Hepatocyte (in vitro differentiated cells): Measurements from ENCODE around the gene HOXA6. TPM values are rescaled to one million over a fixed set of nuclear protein-coding genes. Genes with fewer than 3 reads are reported as not detected.

ENCODE experiments used
- DNase-seq: peaks from one replicate; pipeline ENCODE4 v3.0.0-alpha.2; 2016; ENCODE audit warnings: low spot score
- H2AFZ ChIP-seq: fragments of 200-600 bp; sonication (generic); 2 replicates; pipeline ENCODE4 v1.6.0; 2016; ENCODE audit warnings: antibody characterized with exemption, mild to moderate bottlenecking
- H3K27ac ChIP-seq: fragments of 200-600 bp; sonication (generic); 2 replicates; pipeline ENCODE4 v1.5.1; 2016; ENCODE audit warnings: mild to moderate bottlenecking
- H3K27me3 ChIP-seq: fragments of 200-600 bp; sonication (generic); 2 replicates; pipeline ENCODE4 v1.6.1; 2016
- H3K36me3 ChIP-seq: fragments of 200-600 bp; sonication (generic); replicated peaks from 2 replicates; pipeline ENCODE4 v1.5.1; 2016; ENCODE audit warnings: low read depth; ENCODE audit not compliant: insufficient read depth
- H3K4me1 ChIP-seq: fragments of 200-600 bp; sonication (generic); 2 replicates; pipeline ENCODE4 v1.5.1; 2016; ENCODE audit warnings: mild to moderate bottlenecking, moderate library complexity; ENCODE audit not compliant: insufficient read depth
- H3K4me2 ChIP-seq: fragments of 200-600 bp; sonication (generic); 2 replicates; pipeline ENCODE4 v1.6.0; 2016
- H3K4me3 ChIP-seq: fragments of 200-600 bp; sonication (generic); 2 replicates; pipeline ENCODE4 v1.5.1; 2016; ENCODE audit warnings: mild to moderate bottlenecking
- H3K79me2 ChIP-seq: fragments of 200-600 bp; sonication (generic); 2 replicates; pipeline ENCODE4 v1.6.0; 2017; ENCODE audit warnings: mild to moderate bottlenecking
- H3K9me2 ChIP-seq: fragments of 200-600 bp; sonication (generic); replicated peaks from 2 replicates; pipeline ENCODE4 v1.6.0; 2017; ENCODE audit warnings: mild to moderate bottlenecking; ENCODE audit not compliant: insufficient read depth
- H3K9me3 ChIP-seq: fragments of 200-600 bp; sonication (generic); 2 replicates; pipeline ENCODE4 v1.5.1; 2016; ENCODE audit warnings: low read depth, mild to moderate bottlenecking
- H4K20me1 ChIP-seq: fragments of 200-600 bp; sonication (generic); 2 replicates; pipeline ENCODE4 v1.6.0; 2016; ENCODE audit warnings: mild to moderate bottlenecking; ENCODE audit not compliant: insufficient read depth, poor library complexity, severe bottlenecking
- EZH2 ChIP-seq: fragments of 200-600 bp; sonication (generic); IDR thresholded peaks from 2 replicates; pipeline ENCODE4 v1.6.1; 2016; ENCODE audit warnings: antibody characterized with exemption, mild to moderate bottlenecking, borderline replicate concordance
- EZH2phosphoT487 ChIP-seq: fragments of 200-600 bp; sonication (generic); IDR thresholded peaks from one replicate; pipeline ENCODE4 v1.6.1; 2018; ENCODE audit warnings: antibody characterized with exemption, mild to moderate bottlenecking, low read depth, moderate library complexity; ENCODE audit not compliant: unreplicated experiment, severe bottlenecking
- WGBS: methylation state at CpG from one replicate; pipeline ENCODE4 v1.1.6; 2016; ENCODE audit warnings: low lambda C conversion rate; ENCODE audit errors: missing lambda C conversion rate; 5-methylcytosine and 5-hydroxymethylcytosine counted together
- polyA plus RNA-seq: library from polyadenylated mRNA; unstranded; fragments of >200 nt; fragmentation: Nextera tagmentation; extraction: Ambion mirVana; gene quantifications from 2 replicates; pipeline ENCODE4 v1.2.1, GENCODE V29; 2016
- total RNA-seq: library from RNA; depleted of rRNA; stranded (reverse); fragments of >200 nt; gene quantifications from 2 replicates; pipeline ENCODE4 v1.2.3, GENCODE V29; 2014
- TF ChIP-seq, protein P1 (sequence below): fragments of 200-600 bp; sonication (generic); IDR thresholded peaks from 2 replicates; pipeline ENCODE4 v1.5.1; 2016; ENCODE audit warnings: antibody characterized with exemption, mild to moderate bottlenecking; ENCODE audit not compliant: poor library complexity

The HOXA6 gene
- total and polyA plus RNA-seq, 2 experiments from 2014 or later: 0.23 TPM; not detected in 1

DNA sequence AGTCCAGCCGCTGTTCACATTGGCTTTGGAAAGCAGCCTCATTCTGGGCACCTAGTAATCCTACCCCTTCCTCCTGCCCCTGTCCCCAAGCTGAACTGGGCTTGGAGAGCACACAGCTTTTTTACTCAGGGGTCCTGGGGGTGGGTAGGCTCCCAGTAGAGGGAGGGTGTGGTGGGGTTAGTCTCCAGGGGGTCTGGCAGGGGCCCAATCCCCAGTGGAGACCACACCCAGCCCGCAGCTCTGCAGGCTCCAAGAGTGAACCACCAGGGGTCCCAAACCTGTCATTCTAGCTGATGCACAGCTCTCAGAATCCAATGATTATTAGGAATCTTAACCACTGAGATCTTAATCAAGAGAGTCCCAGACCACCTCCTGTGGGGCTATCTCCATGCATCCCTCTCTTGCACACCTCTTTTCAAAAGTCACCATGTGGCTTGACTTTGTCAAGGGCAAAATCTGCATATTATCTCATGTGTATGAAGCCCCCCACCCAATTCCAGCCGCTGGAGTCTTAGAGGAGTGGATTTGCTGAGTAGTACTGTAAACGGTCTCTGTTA is 34.8 kb upstream of the HOXA6 start:
- peaks cover 25% of the 10 kb centered on the region for H3K4me1 ChIP-seq
- H3K9me2 ChIP-seq: no peaks in the 10 kb centered on the region
- no peak for DNase-seq
- H3K27me3 ChIP-seq: peaks cover 89% of the 10 kb centered on the region
- peak overlapping the region; percentile 96 for H3K4me2 ChIP-seq
- no peaks in the 10 kb centered on the region for H3K36me3 ChIP-seq
- H3K27ac ChIP-seq: no peak overlapping the region
- no peak overlapping the region for H3K4me3 ChIP-seq
- 41% methylated on average over 3 of the region's 4 CpGs for WGBS
- TF ChIP-seq, protein P1, sequence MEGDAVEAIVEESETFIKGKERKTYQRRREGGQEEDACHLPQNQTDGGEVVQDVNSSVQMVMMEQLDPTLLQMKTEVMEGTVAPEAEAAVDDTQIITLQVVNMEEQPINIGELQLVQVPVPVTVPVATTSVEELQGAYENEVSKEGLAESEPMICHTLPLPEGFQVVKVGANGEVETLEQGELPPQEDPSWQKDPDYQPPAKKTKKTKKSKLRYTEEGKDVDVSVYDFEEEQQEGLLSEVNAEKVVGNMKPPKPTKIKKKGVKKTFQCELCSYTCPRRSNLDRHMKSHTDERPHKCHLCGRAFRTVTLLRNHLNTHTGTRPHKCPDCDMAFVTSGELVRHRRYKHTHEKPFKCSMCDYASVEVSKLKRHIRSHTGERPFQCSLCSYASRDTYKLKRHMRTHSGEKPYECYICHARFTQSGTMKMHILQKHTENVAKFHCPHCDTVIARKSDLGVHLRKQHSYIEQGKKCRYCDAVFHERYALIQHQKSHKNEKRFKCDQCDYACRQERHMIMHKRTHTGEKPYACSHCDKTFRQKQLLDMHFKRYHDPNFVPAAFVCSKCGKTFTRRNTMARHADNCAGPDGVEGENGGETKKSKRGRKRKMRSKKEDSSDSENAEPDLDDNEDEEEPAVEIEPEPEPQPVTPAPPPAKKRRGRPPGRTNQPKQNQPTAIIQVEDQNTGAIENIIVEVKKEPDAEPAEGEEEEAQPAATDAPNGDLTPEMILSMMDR: no peak
- TF ChIP-seq EZH2phosphoT487: peak; percentile 22
- H3K79me2 ChIP-seq: peaks cover 84% of the 10 kb centered on the region
- no peaks in the 10 kb centered on the region for H4K20me1 ChIP-seq
- no peaks in the 10 kb centered on the region for H3K9me3 ChIP-seq
- no peak overlapping the region for H2AFZ ChIP-seq

- H3K27ac ChIP-seq: no peak overlapping the region
- peak overlapping the region; percentile 96 for H3K4me2 ChIP-seq
- H3K27me3 ChIP-seq: peaks cover 89% of the 10 kb centered on the region
- no peak for DNase-seq
- H4K20me1 ChIP-seq: no peaks in the 10 kb centered on the region
- no peaks in the 10 kb centered on the region for H3K36me3 ChIP-seq
- H3K4me1 ChIP-seq: peaks cover 28% of the 10 kb centered on the region
- H3K4me3 ChIP-seq: no peak overlapping the region
- H3K9me3 ChIP-seq: no peaks in the 10 kb centered on the region
- no peak overlapping the region for H2AFZ ChIP-seq
- 56% methylated on average over 4 of the region's 4 CpGs for WGBS
- H3K79me2 ChIP-seq: peaks cover 84% of the 10 kb centered on the region
- TF ChIP-seq EZH2 (no peak), EZH2phosphoT487 (no peak)
- TF ChIP-seq, protein P1: no peak
- H3K9me2 ChIP-seq: no peaks in the 10 kb centered on the region
These were observed 34.3 kb upstream of the HOXA6 start for GRCh38 chr7:27181795-27182275.

DNA sequence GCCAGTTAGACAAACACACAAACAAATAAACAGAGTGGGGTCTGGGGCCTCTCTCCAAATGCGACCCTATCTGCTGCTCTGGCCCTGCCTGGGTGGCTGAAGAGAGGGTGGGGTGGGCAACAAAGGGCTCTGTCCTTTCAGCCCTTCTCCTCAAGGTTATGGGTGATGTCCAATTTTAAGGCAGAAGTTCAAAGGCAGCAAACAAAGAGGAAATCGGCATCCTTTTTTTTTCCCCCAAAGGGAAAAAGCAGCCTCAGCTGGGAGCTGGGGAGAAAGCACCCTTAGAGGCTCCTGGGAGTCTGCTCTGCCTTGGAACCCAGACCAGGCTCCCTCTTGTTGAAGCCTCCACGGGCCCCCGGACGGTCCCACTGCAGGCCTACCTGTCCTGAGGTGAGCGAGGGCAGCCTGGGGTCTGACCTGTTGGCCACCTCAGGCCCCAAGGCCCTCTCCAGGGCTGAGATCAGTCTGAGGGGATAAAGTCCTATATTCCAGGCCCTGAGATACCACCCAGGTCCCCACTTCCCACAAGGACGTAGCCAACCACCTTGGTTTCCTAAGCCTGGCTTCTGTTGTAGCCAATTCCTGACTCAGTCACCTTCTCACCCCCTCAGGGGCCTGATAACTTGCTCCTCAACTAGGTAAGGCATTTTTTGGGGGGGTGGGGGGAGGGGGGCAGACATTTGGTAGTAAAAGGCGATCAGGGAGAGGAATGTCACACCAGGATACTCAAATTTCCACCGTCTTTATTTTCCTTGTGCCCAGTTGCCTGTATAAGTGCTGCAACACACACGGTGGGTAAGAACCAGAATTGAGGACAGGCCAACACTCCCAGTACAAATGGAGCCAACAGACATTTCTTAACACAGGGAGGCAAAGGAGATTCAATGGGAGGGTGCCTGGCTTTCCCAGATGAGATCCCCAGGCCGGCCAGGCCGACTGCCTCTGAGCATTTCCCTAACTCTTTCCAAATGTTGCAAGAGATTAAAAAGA is 33.2 kb upstream of the HOXA6 start:
- Histone ChIP-seq H3K79me2 (peaks cover 86% of the 10 kb centered on the region), H3K4me2 (peak overlapping the region; percentile 96), H3K36me3 (no peaks in the 10 kb centered on the region), H3K9me2 (no peaks in the 10 kb centered on the region), H4K20me1 (no peaks in the 10 kb centered on the region), H3K27ac (peak overlapping the region; percentile 96), H3K4me3 (no peak overlapping the region), H3K4me1 (peaks cover 31% of the 10 kb centered on the region), H3K9me3 (no peaks in the 10 kb centered on the region), H2AFZ (no peak overlapping the region), H3K27me3 (peaks cover 89% of the 10 kb centered on the region)
- DNase-seq: no peak
- TF ChIP-seq EZH2: no peak
- TF ChIP-seq EZH2phosphoT487: no peak
- TF ChIP-seq, protein P1: no peak
- 44% methylated on average over 12 of the region's 12 CpGs for WGBS
